ENCODE results near the gene SMIM41.

Gene SMIM41

GRCh38 chr12:52148464-52149181 lies 69.1 kb downstream of the SMIM41 start:
- DNase-seq, result no peak

- DNase-seq, result no peak
Observed at GRCh38 chr12:52149182-52149641, 69.7 kb downstream of the SMIM41 start.

DNA sequence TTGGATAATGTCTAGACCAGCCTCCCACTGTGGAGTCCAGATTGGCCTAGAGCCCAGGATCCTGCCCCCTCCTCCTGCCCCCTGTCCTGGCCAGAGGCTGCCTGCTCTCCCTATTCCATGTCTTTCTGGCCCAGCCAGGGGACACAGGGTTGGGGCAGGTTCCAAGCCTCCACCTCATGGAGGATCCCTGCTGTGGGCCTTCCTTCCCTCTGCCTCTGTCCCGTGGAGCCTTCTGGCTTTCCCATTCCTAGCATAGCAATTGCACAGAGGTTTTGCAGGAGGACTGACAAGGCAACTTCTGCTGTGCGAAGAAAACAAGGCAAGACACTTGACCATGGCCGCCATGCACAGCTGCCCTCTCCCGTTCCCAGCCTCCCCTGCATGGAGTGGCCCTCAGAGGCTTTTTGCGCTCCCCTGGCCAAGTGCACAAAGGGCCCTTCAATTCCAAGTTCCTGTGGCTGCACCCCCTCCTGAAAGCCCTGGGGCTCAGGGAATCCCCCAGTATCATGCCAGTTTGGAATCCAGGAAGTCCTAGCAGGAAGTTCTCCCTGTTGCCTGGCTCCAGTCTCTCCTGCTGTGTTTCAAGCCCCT lies 70.2 kb downstream of the SMIM41 start:
- no peak for DNase-seq

GRCh38 chr12:52151153-52151836 lies 71.8 kb downstream of the SMIM41 start:
- DNase-seq, result no peak

DNA sequence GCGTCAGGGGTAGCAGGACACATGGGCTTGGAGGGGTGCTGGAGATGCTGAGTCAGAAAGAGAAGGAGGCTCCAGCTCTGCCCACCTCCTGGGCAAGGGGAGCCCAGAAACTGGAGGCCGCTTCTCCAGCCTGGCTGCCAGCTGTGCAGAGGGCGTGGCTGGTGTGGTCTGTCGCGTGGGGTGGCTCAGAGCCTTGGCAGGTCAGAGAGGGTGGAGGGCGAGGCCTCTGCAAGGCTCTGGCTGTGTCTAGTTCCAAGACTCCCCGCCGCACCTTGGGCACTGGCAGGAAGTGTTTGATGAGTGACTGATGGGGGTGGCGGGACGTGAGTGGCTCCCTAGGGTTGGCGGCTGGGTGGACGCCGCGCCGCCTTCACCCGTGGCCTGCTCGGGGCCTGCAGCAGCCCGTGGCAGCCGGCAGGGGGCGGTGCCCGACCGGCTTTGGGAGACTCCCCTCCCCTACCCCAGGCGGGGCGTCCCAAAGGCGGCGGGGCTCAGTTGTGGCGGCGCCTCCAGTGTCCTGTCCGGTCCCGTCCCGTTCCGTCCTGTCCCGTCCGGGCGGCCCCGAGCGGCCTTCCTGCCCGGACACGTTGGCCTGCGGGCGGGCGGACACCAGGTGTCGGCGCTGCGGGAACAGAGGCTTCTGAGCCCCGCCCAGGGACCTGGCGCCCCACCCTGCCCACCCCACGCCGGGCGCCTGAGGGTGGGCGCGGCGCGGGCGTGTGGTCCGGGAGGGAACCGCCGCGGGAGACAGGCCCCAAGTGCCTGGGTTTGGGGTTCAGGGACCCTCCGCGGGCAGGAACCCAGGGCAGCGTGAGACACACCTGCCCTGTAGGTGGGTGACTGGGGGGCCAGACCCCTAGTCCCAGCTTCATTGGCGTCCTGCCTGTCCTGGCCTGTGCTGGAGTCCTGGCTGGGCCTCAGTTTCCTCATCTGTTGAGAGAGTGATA lies 72.6 kb downstream of the SMIM41 start:
- peak; percentile 70 for DNase-seq

GRCh38 chr12:52152905-52153317 lies 73.4 kb downstream of the SMIM41 start:
- no peak for DNase-seq

GRCh38 chr12:52155048-52155868 lies 75.8 kb downstream of the SMIM41 start:
- no peak for DNase-seq

GRCh38 chr12:52156311-52156710 lies 76.8 kb downstream of the SMIM41 start:
- DNase-seq, result no peak

DNA sequence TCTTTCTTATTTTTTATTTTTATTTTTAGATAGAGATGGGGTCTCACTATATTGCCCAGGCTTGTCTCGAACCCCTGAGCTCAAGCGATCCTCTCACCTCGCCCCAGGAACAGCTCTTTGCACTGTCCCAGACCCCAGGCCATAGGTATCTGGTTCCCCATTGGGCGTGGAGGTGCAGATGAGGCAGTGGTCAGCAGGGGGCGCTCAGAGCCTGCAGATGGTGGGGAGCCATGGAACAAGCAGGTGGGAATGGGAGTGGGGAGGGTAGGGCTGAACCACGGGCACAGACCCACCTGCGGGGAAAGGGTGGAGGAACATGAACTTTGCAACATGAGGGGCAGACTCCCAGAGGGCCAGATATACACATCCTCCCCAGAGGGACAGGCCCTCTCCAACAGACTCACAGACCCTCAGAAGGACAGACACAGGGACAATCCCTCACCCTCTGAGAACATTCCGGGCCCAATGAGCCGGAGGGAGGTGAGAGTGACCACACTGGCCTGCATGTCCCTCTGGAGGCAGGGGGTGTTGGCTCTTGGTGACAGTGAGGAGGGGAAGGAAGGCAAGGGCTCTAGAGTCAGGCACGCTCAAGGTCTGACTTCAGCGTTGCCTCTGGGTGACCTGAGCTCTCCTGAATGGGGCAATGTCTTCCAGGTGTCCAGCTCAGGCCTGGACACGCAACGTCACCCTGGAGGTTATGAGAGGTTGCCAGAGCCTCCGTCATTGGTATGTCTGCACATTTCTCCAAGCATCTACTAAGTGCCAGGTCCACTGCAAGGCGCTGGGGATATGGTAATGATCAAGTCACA lies 77.5 kb downstream of the SMIM41 start:
- DNase-seq, result peak; percentile 47

- no peak for DNase-seq
Observed at GRCh38 chr12:52157566-52158150, 78.2 kb downstream of the SMIM41 start.

All from fibroblast of skin of right biceps (primary cell).